NCI-H1436 (cell line): Measurements from ENCODE around the gene AGBL5.

Experiments
- DNase-seq: peaks from one replicate; lab custom pipeline; 2025; lab: John Stamatoyannopoulos, UW

Gene AGBL5

DNA sequence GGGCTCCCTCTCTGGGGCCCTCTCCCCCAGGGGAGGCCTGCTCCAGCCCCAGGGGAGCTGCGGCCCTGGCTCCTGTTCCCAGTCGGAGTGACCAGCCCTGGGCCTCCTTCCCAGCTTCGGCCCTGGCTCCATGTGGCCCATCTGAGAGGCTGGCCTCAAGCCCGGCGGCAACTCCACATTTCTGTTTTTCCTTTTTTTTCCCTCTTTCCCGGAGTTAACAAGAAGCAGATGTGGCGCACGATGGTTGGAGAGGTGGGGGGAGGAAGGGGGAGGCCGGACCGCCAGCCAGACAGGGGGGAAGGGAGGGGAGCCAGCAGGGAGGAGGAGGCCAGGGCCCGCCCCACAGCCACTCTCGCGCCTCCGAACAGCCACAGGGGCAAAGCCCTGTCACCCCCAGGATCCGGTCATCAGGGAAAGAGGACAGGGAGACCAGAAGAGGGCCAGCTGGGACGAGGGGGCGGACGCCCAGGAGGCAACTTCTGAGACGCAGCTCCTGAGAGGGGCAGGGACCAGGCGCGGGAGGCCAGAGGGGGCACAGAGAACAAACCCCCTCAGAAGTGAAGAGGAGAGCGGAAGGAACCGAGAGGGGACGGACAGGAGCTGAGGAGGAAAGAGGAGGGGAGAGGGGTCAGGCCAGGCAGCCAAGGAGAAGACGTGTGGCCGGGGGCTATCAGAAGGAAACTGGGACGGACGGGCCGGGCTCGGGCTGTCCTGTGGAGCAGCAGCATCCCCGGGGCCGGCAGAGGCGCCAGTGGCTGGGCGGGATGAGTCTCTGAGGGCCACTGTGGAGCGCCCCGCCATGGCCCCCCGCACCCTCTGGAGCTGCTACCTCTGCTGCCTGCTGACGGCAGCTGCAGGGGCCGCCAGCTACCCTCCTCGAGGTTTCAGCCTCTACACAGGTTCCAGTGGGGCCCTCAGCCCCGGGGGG is 27.1 kb downstream of the AGBL5 start, which contains the start of gene EMILIN1:
EMILIN1 (plus strand) TSS at position 349 of the 928 bp plus-strand sequence; CDS start at position 800, 451 bp downstream.
- no peak for DNase-seq

DNA sequence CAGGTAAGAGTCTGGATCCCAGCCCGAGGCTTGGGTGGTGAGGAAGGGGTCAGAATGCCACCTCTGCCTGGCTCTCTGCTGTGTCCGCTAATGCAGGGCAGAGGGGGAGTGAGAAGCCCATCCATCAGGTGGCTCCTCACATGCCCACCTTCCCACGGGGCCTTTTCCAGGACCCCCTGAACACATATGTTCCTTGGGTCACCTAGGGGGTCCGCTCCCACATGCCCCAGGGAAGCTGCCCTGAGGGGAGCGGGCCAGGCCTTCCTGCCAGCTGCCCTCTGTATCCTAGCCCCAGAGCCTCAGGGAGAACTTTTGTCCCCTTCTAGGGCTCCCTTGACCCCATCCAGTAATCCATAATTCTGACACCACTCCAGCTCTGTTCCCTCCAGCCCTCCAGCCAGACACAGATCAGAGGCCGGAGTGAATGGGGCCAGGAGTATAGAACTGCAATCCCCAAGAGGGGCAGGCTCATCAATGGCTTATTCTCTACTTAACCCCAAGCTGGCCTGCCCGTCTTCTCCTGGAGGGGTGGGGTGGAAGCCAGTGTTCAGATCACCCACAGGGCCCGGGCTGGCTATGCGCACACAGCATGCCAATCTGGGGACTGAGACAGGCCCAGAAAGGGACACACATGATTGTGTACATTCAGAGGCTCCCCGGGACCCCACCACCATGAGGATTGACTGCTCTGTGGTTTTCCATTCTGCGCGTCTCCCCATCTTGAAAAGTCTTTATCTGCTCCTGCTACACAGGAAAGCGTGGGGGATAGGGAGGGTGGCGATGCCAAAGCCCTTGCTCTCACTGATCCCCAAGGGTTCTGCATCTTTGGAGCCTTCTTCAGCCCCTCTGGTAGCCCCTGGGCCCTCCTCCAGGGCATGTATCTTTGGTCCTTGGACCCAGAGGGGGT is 28.0 kb downstream of the AGBL5 start:
- no peak for DNase-seq

DNA sequence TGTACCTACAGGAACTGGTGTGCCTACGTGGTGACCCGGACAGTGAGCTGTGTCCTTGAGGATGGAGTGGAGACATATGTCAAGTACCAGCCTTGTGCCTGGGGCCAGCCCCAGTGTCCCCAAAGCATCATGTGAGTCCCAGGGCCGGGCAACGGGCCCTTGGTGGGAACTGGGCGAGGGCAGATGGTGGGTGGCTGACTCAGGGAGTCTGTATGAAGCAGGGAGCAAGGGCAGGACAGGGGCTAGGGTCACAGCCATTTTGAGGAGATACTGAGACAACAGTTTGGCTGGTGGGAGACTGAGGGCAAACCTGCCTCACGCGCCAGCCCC is 28.6 kb downstream of the AGBL5 start:
- DNase-seq = no peak

DNA sequence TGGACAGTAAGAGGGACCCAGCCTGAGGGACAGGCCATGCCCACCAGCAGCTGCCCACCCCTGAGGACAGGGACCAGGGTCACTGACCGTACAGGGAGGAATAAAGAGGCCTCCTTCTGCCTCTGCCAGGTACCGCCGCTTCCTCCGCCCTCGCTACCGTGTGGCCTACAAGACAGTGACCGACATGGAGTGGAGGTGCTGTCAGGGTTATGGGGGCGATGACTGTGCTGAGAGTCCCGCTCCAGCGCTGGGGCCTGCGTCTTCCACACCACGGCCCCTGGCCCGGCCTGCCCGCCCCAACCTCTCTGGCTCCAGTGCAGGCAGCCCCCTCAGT is 29.1 kb downstream of the AGBL5 start:
- no peak for DNase-seq

DNA sequence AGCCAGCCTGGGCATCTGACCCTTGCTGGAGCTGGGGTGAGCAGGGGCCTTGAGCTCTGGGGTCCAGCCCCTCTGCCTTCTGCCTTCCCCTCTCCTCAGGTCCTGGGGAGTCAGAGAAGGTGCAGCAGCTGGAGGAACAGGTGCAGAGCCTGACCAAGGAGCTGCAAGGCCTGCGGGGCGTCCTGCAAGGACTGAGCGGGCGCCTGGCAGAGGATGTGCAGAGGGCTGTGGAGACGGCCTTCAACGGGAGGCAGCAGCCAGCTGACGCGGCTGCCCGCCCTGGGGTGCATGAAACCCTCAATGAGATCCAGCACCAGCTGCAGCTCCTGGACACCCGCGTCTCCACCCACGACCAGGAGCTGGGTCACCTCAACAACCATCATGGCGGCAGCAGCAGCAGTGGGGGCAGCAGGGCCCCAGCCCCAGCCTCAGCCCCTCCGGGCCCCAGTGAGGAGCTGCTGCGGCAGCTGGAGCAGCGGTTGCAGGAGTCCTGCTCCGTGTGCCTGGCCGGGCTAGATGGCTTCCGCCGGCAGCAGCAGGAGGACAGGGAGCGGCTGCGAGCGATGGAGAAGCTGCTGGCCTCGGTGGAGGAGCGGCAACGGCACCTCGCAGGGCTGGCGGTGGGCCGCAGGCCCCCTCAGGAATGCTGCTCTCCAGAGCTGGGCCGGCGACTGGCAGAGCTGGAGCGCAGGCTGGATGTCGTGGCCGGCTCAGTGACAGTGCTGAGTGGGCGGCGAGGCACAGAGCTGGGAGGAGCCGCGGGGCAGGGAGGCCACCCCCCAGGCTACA is 30.7 kb downstream of the AGBL5 start:
- DNase-seq = no peak

DNA sequence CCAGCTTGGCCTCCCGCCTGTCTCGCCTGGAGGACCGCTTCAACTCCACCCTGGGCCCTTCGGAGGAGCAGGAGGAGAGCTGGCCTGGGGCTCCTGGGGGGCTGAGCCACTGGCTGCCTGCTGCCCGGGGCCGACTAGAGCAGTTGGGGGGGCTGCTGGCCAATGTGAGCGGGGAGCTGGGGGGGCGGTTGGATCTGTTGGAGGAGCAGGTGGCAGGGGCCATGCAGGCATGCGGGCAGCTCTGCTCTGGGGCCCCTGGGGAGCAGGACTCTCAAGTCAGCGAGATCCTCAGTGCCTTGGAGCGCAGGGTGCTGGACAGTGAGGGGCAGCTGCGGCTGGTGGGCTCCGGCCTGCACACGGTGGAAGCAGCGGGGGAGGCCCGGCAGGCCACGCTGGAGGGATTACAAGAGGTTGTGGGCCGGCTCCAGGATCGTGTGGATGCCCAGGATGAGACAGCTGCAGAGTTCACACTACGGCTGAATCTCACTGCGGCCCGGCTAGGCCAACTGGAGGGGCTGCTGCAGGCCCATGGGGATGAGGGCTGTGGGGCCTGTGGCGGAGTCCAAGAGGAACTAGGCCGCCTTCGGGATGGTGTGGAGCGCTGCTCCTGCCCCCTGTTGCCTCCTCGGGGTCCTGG is 31.4 kb downstream of the AGBL5 start:
- no peak for DNase-seq

DNA sequence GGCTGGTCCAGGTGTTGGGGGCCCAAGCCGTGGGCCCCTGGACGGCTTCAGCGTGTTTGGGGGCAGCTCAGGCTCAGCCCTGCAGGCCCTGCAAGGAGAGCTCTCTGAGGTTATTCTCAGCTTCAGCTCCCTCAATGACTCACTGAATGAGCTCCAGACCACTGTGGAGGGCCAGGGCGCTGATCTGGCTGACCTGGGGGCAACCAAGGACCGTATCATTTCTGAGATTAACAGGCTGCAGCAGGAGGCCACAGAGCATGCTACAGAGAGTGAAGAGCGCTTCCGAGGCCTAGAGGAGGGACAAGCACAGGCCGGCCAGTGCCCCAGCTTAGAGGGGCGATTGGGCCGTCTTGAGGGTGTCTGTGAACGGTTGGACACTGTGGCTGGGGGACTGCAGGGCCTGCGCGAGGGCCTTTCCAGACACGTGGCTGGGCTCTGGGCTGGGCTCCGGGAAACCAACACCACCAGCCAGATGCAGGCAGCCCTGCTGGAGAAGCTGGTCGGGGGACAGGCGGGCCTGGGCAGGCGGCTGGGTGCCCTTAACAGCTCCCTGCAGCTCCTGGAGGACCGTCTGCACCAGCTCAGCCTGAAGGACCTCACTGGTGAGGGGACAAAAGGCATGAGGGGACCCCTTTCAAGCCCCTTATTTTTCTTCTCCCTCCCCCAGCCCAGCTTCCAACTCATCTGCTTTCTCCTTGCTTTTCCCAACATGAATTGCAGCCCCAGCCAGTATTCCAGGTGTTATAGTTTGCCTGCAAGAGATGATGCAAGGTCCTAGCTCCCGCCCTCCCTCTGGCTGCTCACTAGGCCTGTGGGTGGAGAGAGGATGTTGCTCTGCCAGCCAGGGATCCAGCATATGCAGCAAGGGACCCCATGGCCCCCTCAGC is 32.2 kb downstream of the AGBL5 start:
- no peak for DNase-seq

DNA sequence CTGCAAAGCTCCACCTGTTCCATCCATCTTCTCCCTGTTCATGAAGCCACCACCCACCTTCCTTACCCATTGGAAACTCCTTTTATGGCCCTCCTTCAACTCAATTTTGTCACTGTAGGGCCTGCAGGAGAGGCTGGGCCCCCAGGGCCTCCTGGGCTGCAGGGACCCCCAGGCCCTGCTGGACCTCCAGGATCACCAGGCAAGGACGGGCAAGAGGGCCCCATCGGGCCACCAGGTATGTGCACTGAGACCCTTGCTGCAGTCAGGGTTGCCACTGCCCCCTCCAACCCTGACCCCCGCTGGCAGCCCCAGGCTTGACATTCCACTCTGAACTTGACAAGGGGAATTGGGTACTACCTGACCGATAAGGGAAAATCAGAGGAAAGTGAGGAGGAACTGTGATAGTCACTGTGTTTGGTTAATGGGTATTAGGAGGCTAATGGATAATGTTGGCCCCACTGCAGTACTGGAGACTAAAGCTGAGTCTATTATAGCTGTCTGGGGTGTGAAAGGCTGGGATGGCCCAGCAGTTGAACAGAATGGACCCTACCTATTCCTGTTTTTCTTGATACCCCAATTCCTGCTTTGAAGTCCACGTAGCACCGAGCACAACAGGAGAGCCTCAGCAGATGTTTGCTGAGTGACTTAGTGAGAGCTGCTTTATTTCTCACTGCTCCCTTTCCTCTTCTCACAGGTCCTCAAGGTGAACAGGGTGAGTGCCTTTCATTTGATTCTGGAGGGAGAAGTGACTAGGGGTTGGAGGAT is 33.0 kb downstream of the AGBL5 start:
- DNase-seq = no peak

DNA sequence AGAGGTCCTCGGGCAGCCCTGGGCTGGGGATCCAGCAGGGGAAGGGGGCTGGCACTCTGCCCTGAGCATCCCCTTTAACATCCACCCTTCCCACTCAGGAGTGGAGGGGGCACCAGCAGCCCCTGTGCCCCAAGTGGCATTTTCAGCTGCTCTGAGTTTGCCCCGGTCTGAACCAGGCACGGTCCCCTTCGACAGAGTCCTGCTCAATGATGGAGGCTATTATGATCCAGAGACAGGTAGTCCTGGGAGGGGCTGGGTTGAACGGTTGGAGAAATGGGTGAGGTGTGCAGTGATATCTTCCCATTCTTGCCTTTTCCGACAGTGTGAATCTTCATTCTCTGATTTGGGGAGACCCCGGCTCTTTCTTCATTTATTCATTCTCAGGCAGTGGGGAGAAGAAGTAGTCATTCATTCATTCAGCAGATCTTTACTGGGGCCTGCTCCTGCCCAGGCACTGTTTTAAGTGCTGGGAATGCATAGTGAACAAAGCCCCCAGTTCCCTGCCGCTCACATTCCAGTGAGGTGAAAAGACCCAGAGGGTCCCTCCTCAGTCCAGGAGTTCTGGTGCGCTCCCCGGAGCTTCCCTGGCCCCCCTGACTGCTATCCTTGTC is 33.7 kb downstream of the AGBL5 start:
- DNase-seq = no peak

DNA sequence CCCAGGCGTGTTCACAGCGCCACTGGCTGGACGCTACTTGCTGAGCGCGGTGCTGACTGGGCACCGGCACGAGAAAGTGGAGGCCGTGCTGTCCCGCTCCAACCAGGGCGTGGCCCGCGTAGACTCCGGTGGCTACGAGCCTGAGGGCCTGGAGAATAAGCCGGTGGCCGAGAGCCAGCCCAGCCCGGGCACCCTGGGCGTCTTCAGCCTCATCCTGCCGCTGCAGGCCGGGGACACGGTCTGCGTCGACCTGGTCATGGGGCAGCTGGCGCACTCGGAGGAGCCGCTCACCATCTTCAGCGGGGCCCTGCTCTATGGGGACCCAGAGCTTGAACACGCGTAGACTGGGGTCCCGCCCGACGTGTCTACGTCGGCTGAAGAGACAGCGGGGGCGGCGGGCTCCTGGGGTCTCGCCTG is 34.2 kb downstream of the AGBL5 start:
- peak; percentile 9 for DNase-seq

DNA sequence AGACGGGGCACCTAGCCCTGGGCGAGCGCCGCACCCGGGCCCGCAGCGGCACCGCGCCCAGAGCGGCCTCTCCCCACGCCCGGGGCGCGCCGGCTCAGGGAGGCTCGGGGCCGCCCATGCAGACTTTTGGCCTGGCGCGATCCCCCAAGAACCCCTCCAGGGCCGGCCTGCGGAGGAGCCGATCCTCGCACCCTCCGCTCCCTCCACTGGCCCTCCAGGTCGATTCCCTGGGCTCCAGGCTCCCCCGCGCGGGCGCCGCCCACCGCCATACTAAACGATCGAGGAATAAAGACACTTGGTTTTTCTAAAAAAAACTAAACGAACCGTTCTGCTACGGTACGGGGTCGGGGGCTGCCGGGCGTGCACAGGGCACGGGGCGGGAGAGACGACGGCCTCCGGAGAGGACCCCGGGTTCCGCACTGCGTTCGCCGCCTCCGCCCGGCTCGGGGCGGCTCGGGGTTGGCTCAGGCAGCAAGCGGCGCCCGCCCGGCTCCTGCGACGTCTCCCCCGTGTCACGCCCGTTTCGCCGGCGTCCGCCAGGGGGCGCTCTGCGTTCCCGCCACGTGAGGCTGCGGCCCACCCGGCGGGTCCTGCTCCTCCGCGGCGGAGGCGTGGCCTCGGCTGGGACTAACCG is 34.7 kb downstream of the AGBL5 start:
- DNase-seq = peak; percentile 87

DNA sequence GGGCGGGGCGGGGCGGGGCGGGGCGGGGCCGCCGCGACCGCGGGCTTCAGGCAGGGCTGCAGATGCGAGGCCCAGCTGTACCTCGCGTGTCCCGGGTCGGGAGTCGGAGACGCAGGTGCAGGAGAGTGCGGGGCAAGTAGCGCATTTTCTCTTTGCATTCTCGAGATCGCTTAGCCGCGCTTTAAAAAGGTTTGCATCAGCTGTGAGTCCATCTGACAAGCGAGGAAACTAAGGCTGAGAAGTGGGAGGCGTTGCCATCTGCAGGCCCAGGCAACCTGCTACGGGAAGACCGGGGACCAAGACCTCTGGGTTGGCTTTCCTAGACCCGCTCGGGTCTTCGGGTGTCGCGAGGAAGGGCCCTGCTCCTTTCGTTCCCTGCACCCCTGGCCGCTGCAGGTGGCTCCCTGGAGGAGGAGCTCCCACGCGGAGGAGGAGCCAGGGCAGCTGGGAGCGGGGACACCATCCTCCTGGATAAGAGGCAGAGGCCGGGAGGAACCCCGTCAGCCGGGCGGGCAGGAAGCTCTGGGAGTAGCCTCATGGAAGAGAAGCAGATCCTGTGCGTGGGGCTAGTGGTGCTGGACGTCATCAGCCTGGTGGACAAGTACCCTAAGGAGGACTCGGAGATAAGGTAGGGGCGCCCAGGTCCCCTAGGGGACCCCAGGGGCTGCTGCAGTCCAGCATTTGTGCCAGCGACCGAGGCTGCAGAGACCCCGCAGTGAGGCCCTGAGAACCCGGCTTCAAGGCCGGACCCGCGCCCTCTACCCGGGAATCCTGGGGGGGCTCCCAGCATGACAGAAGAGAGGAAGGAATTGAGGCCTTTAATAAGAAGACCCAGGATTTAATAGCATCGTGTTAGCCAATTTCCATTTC is 35.5 kb downstream of the AGBL5 start, which contains the start of gene KHK:
KHK (plus strand) TSS at position 49 of the 870 bp plus-strand sequence; CDS start at position 537, 488 bp downstream.
- DNase-seq = peak; percentile 33

DNA sequence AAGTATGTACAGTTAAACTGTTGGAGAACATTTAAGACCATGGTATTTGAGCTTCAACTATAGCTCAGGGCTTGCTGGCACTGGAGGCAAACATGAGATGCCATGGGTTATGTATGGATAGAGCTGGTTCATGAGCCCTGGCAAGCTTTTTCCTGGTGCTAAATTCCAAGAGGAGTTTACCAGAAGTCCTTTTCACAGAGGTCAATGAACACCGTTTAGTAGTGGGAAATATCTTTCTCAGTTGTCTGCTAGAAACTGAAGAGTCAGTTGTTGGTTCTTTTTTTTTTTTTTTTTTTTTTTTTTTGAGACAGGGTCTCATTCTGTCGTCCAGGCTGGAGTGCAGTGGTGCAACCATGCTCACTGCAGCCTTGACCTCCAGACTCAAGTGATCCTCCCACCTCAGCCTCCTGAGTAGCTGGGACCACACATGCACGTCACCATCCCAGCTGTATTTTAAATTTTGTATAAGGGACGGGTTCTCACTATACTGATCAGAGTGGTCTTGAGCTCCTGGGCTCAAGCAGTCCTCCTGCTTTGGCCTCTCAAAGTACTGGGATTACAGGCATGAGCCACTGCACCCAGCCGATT is 36.4 kb downstream of the AGBL5 start:
- DNase-seq = no peak

DNA sequence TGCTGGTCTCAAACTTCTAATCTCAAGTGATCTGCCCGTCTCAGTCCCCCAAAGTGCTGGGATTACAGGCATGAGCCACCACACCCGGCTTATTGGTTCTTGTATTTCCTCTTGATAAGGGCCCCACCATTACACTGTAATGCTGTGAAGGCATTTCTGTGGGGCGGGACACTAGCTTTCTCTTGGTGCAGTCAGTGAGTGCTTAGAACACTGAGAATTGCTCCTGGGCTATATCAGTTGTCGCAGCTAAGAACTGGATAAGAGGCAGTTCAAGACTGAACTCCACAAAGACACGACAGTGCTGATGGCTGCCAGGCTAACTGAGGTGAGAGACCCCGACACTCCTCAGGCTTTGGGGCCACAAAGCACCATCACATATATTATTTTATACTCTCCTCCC is 37.2 kb downstream of the AGBL5 start:
- no peak for DNase-seq

DNA sequence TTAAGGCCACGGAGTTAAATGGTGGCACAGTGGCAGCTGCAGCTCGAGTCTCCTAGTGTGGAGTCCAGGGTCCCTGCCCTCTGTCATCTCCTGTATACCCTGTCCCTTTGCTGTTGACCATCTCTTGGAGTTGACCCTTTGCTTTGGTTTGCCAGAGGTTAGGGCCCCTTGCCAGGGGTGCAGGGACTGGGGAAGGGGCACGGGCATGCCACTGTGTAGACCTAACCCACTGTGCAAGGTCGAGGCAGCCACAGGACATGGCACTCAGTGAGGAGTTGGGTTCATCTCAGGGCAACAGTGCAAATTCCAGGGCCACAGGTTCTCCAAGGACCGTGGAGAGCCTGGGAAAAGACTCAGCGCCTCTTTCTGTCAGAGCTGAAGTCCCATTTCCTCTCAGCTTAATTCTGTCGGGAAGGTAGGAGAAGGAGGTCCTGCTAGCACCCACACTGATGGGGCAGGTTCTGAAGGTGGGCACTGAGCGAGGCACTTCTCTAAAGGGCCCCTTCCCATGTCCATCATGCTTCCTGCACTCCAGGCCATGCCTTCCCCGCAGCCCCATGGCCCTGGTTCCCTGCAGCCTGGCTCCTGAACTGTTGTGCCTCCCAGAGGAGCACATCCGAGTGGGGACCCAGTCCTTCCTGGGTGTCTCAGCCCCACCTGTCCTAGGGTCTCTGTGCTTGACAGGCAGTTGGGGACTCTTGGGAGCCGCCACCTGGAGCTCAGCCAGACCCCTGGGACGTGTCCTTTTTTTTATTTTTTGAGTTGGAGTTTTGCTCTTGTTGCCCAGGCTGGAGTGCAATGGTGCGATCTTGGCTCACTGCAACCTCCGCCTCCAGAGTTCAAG is 37.9 kb downstream of the AGBL5 start:
- DNase-seq = no peak
